GM21619 (cell line): ENCODE results near the gene GNA15.
"Not testable (repeated sequence)": the region's sequence is repeated elsewhere in the genome, so short reads cannot be mapped to it uniquely, and the experiment has no call there.

ENCODE experiments used
- ATAC-seq: cut with Tn5 transposase; IDR thresholded peaks from one replicate; pipeline ENCODE4 v1.9.1; 2021; ENCODE audit not compliant: unreplicated experiment

Gene GNA15

DNA sequence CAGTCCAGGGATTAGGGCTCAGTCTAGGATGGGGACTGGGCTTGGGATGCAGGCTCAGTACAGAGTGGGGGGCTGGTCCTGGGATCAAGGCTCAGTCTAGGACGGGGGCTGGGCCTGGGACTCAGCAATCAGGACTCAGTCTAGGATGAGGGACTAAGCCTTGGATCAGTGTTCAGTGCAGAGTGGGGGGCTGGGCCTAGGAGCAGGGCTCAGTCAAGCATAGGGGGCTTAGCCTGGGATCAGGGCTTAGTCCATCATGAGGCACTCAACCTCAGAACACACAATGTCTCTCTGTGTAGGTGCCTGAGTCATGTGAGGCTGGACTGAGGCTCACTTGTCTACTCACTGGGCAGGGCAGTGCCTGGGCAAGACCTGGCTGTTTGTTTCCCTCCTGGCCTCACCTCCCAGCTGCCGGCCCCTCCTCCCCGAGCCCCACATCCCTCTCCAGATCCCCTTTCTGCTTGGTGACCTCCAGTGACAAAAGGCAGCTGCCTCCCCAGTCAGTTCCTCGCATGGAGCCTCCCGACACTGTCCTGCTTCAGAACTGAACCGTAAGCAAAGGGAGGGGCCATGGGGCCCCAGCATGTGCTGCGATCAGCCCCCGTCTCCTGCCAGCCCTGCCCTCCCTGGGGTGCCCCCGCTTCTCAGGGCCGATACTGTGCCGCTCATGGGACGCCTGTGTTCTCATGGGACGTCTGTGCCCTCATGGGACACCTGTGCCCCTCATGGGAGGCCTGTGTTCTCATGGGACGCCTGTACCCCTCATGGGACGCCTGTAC is 36.2 kb downstream of the GNA15 start:
- no peak for ATAC-seq

DNA sequence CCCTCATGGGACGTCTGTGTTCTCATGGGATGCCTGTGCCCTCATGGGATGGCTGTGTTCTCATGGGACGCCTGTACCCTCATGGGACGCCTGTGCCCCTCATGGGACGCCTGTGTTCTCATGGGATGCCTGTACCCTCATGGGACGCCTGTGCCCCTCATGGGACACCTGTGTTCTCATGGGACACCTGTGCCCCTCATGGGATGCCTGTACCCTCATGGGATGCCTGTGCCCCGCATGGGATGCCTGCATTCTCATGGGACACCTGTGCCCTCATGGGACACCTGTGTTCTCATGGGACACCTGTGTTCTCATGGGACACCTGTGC is 36.8 kb downstream of the GNA15 start:
- ATAC-seq = not testable (repeated sequence)

DNA sequence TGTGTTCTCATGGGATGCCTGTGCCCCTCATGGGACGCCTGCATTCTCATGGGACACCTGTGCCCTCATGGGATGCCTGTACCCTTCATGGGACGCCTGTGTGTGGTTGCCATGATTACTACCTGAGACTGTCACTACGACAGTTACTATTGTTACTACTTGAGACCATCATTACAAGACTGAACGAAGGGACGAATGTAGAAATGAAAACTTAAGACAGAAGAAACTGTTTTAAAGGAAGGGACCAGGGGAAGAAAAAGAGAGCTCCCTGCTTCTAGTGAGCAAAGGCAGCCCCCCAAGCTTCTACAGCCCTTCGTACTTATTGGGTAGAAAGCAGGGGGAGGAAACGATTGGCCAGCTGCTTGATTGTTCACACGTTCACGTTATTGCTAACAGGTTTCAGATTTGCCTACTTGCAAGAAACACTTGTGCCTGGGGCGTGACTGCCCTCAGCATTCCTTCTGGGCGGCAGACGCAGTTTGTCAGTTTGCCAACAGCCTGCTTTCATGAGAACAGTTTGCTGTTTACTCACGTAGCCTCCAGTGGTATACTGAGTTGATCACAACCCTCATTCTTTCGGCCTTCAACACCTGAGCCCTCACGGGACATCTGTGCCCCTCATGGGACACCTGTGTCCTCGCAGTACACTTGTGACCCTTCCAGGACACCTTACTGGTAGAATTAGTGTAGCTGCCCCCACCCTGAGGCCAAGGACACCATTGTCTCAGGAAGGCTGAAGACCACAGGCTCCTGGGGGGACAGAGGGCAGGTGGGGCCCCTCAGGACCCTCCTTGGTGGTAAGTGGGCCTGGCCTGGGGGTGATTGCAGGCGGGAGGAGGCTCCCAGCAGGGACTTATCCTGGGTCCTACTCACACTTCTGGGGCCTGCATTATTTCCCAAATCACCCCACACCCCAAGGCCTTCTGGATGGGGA is 40.2 kb downstream of the GNA15 start:
- ATAC-seq = no peak

DNA sequence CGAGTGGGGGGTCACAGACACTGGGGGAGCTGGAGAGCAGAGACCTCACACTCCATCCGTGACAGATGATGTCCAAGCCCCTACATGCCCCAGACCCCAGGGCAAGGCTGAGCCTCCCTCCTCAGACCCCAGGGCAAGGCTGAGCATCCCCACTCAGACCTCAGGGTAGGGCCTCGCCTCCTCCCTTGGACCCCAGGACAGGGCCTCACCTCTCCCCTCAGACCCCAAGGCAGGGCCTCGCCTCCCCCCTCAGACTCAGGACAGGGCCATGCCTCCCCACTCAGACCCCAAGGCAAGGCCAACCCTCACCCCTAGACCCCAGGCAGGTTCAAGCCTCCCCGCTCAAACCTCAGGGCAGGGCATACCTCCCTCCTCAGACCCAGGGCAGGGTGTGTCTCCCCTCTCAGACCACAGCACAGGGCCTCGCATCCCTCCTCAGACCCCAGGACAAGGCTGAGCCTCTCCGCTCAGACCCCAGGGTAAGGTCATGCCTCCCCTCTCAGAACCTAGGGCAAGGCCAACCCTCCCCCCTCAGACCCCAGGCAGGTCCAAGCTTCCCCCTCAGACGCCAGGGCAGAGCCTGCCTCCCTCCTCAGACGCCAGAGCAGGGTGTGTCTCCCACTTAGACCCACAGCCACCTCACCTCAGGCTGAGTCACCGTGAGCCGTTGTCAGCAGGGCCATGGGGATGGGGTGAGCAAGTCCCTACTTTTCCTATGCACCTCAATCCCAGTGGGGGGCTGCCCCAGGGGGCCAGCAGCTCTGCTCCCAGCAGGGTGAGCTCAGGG is 41.1 kb downstream of the GNA15 start:
- ATAC-seq = no peak

DNA sequence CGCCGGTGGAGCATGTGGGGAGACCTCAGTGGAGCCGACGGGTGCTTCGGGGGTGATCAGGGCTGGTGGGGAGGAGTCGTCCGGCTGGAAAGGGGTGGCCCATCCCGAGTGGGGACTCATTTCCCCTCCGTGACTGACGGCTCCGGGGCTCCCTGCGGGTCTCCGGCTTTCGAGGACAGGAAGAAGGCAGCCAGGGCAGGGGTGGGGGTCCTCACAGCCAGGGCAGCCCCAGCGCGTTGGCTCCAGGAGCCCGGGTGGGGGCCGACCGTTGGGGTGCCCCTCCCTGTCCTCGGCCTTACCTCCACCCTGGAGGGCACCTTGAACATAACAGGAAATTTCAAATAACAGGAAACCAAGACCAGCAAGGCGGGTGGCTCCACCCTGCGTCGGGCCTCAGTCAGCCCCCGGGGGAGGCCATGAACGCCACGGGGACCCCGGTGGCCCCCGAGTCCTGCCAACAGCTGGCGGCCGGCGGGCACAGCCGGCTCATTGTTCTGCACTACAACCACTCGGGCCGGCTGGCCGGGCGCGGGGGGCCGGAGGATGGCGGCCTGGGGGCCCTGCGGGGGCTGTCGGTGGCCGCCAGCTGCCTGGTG is 42.6 kb downstream of the GNA15 start, which contains the start of gene S1PR4:
TSS of gene S1PR4 (plus strand) at position 393 of the 596 bp plus-strand sequence. CDS start at position 417, 24 bp downstream.
- no peak for ATAC-seq

DNA sequence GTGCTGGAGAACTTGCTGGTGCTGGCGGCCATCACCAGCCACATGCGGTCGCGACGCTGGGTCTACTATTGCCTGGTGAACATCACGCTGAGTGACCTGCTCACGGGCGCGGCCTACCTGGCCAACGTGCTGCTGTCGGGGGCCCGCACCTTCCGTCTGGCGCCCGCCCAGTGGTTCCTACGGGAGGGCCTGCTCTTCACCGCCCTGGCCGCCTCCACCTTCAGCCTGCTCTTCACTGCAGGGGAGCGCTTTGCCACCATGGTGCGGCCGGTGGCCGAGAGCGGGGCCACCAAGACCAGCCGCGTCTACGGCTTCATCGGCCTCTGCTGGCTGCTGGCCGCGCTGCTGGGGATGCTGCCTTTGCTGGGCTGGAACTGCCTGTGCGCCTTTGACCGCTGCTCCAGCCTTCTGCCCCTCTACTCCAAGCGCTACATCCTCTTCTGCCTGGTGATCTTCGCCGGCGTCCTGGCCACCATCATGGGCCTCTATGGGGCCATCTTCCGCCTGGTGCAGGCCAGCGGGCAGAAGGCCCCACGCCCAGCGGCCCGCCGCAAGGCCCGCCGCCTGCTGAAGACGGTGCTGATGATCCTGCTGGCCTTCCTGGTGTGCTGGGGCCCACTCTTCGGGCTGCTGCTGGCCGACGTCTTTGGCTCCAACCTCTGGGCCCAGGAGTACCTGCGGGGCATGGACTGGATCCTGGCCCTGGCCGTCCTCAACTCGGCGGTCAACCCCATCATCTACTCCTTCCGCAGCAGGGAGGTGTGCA is 43.3 kb downstream of the GNA15 start:
- no peak for ATAC-seq

DNA sequence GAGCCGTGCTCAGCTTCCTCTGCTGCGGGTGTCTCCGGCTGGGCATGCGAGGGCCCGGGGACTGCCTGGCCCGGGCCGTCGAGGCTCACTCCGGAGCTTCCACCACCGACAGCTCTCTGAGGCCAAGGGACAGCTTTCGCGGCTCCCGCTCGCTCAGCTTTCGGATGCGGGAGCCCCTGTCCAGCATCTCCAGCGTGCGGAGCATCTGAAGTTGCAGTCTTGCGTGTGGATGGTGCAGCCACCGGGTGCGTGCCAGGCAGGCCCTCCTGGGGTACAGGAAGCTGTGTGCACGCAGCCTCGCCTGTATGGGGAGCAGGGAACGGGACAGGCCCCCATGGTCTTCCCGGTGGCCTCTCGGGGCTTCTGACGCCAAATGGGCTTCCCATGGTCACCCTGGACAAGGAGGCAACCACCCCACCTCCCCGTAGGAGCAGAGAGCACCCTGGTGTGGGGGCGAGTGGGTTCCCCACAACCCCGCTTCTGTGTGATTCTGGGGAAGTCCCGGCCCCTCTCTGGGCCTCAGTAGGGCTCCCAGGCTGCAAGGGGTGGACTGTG is 44.0 kb downstream of the GNA15 start:
- ATAC-seq = no peak

DNA sequence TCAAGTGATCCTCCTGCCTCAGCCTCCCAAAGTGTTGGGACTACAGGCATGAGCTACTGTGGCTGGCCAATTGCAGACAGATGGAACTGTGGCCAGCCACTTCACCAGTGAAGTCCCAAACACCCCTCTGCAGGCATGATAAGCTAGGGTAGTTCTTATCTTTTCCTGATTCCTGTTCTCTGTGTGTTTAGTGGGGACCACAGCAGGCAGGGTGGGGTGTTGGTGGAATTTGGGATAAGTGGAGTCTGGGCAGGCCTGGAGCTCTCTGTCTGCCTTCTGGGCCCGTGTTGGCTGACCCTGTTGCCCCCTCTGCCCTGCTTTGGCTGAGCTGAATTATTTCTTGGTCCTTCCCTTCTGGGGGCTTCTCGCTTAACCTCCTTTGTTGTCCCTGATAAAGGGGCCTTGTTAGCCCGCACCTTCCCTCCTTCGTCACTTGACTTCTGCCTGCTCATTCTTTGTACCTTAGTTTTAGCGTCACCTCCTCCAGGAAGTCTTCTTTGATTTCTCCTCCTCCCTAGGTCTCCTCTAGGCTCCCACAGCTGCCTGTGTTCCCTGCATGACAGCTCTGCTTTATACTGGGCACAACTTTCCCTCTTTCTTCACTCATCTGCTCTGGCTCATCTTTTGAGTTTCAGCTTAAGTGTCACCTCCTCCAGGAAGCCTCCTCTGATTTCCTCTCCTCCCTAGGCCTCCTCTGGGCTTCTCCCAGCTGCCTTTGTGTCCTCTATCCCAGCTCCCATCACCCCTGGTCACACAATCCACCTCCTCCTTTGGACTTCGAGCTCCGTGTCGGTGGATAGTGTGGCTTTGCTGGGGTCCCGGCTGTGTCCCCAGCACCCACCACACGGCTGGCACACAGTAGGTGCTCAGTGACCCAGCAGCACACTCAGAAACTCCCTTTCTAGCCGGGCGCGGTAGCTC is 48.1 kb downstream of the GNA15 start:
- no peak for ATAC-seq

DNA sequence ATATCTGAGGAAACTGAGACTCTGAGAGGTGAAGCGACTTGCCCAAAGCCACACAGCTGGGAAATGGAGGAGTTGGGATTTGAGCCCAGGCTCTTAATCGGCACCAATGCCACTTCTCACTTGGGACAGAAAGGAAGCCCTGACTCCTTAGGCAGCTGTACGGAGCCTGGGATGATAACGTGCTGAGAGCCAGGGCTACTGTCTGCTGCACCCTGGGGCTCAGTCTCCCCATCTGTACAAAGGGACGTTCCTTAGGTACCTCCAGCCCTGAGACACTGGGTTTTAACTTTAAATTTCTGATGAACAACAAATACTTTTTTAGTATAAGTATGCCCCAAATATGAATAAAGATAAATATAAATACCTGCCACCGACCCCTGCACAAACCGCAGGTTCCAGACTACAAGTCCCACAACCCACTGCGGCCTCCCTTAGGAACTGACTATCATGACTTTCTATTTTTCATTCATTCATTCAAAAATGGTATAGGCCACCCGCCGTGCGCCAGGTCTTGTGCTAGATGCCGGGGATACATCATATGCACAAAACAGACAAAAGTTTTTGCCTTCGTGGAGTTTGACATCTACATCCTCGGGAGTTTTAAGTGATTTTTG is 49.1 kb downstream of the GNA15 start:
- ATAC-seq = peak; percentile 20

DNA sequence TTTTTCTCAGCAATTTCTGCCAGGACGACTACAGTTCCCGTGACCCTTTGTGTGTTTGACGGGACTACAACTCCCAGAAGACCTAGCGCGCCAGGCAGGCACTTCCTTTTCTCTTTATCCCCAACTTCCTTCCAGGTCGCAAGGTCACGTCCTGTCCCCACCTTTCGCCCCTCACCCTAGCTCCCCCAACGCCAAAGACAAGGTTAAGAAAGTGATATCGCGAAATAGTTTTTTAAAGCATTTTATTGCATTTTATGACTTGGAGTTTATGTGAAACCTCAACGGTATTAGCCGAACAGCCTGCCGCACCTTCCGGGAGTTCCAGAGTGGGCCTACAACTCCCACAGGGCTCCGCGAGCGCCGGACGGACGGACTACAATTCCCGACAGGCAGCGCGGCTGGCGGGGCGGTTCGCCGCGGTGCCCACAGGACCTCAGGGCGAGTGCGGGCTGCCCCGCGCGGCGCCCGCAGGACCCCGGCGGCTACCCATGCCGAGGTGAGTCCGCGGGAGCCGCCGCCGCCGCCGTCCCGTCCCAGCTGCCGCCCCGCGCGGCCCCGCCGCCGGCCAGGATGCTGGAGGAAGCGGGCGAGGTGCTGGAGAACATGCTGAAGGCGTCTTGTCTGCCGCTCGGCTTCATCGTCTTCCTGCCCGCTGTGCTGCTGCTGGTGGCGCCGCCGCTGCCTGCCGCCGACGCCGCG is 49.8 kb downstream of the GNA15 start, which contains the start of gene NCLN:
TSS of gene NCLN (plus strand) at position 470 of the 699 bp plus-strand sequence. CDS start at position 571, 101 bp downstream.
- ATAC-seq = peak; percentile 70

DNA sequence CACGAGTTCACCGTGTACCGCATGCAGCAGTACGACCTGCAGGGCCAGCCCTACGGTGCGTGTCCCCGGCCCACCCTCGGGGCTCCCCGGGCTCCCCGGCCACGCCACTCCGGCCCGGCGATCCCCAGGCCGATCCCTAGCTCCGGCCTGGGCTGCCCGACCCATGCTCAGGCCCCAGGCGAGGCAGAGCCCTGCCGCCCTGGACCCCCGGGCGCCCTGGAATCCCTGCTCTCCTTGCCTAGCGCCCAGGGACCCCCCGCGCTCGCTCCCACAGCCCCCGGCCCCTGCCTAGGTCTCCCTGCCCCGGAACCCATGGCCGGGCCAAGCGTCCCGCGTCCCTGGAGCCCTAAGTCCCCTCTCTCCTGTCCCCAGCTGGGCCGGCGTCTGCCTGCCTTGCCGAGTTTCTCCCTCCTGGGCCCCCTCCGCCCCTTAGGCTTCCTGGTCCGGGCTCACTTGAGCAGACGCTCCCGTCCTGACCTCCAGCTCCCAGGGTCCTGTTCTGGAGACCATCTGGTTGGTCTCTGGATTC is 50.4 kb downstream of the GNA15 start:
- ATAC-seq = peak; percentile 4

DNA sequence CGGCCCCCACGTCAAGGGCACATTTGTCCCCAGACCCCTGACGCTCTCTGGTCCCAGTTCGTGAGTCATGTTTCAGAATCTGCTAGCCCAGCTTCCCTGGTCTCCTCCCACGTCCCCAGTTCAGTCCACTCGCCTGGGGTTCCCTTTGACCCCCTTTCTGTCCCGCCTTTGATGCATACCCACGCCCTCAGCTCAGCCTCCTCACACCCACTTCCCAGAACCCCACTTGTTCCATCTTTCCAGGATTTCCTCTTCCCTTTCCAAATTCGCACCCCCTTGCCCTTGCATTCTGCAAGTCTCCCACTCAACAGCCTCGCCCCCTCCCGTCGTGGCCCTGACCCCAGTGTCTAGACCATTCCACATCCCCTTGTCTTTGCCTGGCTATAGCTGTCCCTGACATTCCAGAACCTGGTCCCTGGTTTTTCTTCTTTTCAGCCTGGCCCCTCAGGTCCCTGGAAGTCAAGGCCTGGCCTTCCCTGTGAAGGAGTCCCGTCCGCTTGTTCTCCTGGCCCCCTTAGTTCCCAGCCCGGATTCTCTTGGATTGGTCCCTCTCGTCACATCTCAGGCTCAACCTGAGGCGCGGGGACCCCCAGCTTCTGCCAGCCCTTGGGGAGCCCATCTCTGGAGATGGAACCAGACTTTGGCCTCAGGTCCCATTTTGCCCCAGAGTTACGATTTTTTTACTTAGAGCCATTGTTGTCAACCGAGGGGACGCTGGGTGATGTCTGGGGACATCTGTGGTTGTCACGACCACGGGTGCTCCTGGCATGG is 51.2 kb downstream of the GNA15 start:
- ATAC-seq = no peak

DNA sequence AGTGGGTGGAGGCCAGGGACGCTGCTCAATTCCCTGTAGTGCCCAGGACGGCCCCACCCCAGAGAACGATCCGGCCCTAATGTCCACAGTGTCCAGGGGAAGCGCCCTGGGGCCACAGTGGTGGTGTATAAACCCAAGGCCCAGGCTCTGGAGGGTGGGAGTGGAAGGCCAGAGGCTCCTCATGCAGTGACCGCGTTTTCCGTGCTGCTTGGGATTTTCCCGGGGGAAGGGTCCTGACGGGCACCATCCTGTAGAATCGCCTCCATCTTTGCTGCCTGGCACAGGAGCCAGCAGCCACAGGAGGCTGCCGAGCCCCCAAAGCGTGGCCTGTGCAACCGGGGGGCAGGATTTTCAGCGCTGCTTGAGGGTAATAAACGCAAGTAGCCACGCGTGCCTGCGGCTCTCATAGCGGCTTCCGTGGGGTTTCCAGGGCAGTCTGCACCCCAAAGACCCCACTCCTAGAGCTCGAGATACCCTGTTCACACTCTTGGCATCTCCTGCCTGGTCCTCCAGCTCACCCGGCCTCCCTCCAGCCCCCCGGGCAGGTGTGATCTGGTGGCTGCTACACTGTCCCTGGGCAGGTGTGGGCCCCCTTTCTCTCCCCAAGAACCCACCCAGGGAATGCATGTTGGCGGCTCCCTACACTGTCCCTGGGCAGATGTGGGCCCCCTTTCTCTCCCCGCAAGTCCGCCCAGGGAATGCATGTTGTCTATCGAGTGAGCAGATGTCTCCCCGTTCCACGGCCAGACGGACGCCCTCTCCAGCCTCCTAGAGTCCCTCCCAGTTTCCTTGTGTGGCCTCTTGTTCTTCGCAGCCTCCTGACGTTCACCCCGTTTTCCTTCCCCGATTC is 52.1 kb downstream of the GNA15 start:
- ATAC-seq = no peak

DNA sequence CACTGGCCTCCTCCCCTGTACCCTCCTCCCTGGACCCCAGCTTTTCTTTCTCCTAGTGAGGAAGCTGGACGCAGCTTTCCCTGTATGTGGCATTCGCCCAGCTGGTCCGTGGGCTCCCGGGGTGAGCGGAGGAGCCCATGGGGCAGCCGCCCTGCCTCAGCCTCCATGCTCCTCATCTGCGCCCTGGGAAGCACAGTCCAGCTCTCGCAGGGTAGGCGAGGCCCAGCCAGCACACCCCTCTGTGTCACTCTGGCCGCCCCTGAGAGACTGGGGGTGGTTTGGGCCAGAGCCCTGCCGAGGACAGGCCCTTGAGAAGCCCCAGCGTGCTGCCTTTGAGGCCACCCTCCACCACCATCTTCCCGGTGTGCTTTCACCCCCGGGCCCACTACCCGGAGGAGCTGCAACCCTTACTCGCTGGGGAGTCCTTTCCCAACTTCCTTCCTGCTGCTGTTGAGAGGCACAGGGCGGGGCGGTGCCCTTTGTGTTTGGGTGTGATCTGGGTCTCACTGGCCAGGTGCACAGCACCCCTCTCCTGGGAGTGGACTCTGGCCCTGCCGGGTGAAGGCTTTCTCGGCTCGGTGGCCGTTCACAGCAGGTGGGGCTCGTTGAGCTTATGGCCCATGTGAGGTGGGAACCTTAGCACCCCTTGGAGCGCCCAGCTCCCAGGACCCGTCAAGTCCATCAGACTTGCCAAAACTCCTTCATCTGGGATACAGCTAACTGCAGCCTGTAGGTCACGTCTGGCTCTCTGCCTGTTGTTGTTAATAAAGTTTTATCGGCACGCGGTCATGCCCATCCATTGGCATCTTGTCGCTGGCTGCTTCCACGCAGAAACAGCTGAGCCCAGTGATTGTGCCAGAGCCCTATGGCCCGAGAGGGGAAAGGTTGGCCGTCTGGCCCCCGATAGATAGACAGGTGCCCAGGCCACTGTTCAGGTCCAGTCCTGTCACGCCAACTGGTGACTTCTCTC is 53.1 kb downstream of the GNA15 start:
- ATAC-seq = no peak
